ENCODE data around the gene ZNF155.

DNA sequence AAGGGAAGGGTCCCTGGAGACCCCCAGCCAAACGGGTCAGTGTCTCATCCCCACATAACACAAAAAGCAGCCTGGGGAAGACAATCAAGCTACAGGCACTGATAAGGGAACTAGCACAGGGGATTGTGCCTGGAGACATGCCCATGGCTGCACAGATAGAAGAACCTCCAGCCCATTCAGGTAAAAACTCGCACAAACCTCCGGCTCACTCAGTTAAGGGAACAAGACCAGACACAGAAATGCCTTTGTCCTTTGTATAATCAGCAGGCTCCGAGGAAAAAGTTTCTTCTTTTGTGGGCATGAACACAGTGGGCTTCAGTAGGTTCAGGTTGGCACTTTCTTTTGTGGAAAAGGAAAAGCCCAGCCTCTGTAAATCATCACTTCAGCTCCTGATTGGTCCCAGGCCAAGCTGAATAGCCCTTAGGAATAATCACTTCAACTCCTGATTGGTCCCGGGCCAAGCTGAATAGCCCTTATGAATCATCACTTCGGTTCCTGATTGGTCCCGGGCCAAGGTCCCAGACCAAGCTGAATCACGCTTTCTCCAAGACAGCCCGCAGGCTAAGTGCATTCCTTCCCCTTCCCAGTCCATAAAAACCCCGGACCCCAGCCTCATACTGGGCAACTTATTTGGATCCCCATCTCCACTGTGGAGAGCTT is 13.8 kb downstream of the ZNF155 start:
- no peak for TF ChIP-seq POLR2A (IDR thresholded peaks at IDR 0.05)
- TF ChIP-seq, protein P1, sequence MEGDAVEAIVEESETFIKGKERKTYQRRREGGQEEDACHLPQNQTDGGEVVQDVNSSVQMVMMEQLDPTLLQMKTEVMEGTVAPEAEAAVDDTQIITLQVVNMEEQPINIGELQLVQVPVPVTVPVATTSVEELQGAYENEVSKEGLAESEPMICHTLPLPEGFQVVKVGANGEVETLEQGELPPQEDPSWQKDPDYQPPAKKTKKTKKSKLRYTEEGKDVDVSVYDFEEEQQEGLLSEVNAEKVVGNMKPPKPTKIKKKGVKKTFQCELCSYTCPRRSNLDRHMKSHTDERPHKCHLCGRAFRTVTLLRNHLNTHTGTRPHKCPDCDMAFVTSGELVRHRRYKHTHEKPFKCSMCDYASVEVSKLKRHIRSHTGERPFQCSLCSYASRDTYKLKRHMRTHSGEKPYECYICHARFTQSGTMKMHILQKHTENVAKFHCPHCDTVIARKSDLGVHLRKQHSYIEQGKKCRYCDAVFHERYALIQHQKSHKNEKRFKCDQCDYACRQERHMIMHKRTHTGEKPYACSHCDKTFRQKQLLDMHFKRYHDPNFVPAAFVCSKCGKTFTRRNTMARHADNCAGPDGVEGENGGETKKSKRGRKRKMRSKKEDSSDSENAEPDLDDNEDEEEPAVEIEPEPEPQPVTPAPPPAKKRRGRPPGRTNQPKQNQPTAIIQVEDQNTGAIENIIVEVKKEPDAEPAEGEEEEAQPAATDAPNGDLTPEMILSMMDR (IDR thresholded peaks at IDR 0.05) = no peak
